GM19328 (cell line): ENCODE measurements around the gene COG5.

Experiments used
- ATAC-seq: cut with Tn5 transposase; IDR thresholded peaks from one replicate; pipeline ENCODE4 v1.9.1; 2021; ENCODE audit warnings: mild to moderate bottlenecking, moderate library complexity; ENCODE audit not compliant: unreplicated experiment

COG5 gene

DNA sequence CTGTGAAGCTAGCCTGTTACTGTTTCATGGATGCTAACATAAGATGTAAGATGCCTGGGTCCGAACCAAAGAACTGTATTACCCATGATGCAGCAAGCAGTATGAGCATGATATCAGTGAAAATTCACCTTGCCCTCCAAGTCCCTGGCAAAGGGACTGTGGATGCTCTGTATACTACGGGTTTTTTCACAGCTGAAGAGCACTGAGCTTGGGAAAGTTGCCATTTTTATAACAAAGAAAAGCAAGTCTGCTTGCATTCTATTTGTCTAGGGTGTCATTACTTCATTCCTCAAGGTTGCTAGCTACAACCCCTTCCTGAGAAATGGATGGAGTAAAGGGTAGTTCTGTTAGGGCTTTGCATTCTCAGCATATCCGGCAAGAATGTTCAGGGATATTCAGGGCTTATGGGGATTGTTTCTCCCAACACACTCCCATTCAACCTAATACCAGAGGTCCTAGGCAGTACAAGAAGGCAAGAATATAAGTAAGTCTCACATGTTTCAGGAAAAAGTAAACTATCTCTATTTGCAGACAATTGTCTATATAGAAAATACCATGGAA is 99.0 kb downstream of the COG5 start:
- no peak for ATAC-seq

DNA sequence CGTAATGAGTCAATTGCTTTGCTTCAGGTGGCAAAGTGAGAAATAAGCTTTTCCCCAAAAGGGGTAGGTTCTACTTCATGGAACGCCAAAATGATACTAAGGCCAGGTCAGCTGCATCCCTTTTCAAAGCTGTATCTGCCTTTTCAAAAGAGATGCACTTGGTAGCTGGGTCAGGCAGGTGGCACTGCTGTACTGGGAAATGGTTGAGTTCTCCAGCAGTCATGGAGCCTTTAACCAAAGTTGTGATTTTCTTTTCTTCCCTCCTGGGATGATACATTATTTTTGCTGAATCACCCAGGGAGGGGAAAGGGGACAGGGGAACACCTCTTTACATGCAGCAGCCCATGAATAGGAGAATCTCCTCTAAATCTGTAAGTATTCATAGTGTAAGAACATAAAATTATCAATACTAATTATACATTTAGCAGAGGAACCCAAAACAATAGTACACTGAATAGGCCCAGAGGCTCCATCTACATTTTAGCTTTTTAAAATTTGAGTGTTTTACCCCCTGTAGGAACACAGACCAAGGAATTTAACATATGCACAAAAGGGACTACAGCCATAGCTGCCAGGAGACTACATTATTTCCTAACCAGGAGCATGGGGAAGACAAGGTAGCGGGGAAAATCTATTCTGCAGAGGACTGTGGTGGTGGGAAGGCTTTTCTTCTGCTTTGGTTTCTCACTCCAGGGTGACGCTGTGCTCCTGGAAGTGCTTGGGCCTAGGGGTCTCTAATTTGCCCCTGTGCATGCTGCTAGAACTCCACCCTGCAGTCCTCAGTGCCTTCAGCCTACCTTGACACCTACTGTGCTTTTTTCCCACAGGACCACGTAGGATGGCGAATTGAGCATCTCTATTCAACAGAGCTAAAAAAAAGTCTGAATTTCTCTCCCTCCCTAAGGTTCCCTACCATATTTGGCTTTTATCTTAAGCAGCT is 100.3 kb downstream of the COG5 start:
- ATAC-seq: no peak

GRCh38 chr7:107461938-107462533 is 101.7 kb downstream of the COG5 start:
- no peak for ATAC-seq

DNA sequence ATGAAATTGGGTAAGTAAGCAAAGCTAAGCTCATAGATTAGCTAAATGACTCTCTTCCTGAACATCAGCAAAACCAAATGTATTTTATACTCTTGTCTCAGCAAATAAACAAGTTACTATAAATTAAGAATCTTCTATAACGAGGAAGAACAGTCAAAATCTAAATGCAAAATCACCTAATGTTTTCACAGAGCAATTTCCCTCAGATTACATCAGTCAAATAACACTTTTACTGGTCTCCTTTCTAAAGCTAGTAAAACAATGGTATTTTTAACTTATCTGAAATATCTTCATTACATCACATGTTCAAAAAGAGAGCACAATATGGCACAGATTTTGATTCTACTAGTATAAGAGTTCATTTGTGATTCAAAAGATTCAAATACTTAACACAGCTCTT is 110.3 kb downstream of the COG5 start:
- ATAC-seq: no peak

- no peak for ATAC-seq
These were observed 112.8 kb downstream of the COG5 start for GRCh38 chr7:107450970-107451369.

GRCh38 chr7:107446988-107447387 is 116.7 kb downstream of the COG5 start:
- no peak for ATAC-seq

DNA sequence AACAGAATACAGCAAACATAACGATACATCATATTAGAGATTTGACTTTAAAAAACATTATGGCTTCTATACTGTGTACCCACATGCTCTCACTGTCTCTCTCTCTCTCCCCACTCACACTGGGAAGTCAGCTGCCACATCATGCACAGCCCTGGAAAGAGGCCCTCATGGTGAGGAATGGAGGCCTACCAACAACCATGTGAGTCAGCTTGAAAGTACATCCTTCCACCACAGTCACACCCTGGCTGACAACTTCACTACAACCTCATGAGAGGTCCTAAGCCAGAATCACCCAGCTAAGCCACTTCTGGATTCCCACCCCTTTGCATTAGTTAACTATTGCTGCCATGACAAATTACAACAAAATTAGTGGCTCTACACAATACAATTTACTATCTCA is 117.2 kb downstream of the COG5 start:
- ATAC-seq: no peak

DNA sequence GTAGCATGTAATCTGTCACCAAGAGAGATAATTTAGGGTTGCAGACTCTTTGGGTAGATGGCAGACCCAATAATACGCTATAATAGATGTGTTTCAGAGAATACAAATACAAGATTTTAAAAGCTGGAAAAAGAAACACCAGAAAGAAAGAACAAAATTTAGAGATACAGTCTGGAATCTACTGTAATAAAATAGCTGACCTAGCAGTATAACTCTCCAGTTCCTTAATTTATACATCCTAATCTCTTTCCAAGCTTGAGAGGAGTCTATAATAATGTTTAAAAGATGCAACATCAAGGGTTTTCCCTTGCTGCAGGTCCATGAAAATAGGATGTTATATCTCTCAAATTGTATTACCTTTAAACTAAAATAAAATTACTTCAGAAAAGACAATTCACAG is 121.0 kb downstream of the COG5 start:
- ATAC-seq: no peak

DNA sequence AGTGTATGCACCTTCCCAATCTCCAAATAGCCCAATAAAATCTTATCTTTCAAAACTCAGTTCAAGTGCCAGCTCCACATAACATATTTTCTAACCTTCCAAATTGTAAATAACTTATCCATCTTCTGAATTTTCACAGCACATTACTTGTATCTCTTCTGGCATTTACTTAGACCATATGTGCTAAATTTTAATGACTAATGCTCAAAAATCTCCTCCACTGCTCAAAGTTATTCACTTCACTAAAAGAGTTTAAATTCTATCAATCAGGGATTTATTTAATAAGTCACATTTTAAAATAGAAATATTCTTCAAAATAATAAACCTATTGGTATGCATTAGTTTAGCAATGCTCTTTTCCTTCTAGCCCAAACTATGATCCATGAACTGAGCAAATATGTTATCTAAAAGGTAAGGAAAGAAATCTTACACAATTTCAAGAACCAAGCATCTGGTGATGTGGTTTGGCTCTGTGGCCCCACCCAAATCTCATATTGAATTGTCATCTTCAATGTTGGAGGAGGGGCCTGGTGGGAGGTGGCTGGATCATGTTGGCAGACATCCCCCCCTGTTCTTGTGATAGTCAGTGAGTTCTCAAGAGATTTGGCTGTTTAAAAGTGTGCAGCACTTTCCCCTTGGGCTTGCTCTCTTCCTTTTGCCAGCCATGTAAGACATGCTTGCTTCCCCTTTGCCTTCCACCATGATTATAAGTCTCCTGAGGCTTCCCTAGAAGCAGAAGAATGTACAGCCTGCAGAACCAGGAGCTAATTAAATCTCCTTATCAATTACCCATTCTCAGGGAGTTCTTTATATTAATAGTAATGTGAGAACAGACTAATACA is 121.9 kb downstream of the COG5 start:
- ATAC-seq: no peak

GRCh38 chr7:107439025-107439424 is 124.7 kb downstream of the COG5 start:
- ATAC-seq: no peak

GRCh38 chr7:107435749-107436148 is 128.0 kb downstream of the COG5 start:
- no peak for ATAC-seq

DNA sequence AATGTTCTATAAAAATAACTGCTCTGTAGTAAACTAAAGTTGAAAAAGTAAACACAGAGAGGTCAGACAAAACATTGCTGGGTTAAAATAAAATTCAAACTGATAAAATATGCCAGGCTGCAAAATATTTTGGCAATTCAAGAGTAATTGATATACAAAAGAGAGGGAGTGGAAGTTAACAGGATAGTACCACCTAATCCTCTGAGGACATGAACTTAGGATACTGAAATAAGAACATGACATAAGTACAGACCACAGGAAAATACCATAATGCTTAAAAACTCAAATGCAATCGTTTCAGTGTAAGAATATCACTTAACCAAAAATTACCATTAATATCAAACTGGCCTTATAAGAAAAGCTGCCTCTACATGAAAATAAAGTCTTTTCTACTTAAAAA is 131.5 kb downstream of the COG5 start:
- ATAC-seq: no peak

DNA sequence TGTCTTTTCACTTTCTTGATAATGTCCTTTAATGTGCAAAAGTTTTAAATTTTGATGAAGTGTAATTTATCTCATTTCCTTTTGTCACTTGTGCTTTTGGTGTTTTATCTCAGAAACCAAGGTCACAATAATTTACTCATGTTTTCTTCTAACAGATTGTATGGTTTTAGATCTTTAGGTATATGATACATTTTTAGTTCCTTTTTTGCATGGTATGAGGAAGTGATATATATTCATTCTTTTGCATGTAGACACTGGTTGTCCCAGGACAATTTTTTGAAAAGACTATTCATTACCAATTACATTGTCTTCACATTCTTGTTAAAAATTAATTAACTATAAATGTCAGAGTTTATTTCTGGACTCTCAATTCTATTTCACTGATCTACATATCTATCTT is 133.7 kb downstream of the COG5 start:
- ATAC-seq: no peak

DNA sequence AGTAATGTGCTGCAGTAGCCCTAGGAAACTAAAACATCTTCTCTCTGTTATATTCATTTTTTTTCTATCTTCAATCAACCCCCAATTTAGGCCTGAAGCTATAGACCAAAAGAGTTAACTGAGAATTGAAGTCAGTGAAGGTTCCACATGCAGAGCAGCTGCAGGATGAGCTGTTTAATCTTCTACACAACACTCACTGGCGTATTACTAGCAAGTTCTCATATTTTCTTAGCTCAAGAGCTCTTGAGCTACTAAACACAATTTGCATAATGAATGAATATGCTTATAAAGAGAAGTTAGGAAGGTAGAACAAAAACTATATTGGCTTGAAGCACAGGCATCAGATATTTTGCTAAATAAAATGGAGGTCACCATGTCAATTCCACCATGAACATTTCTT is 135.1 kb downstream of the COG5 start:
- ATAC-seq: no peak

DNA sequence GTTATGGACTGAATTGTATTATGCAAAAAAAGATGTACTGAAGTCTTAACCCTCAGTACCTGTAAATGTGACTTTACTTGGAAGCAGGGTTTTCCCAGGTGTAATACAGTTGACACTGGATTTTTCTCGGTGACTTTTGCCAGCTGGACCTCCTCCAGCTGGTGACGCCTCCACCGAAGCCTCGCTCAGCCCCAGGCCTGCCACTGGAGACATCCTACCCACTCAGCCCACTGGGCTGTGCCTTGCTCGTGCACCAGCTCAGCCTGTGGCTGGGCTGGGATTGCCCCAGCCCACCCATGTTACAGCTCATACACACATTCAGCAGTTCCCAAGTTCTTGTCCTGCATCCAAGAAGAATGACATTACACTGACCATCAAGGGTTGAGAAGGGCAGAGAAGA is 136.3 kb downstream of the COG5 start:
- ATAC-seq: no peak

- ATAC-seq: no peak
These were observed 149.5 kb downstream of the COG5 start for GRCh38 chr7:107414198-107414597.

- ATAC-seq: no peak
These were observed 155.4 kb downstream of the COG5 start for GRCh38 chr7:107408349-107408748.

DNA sequence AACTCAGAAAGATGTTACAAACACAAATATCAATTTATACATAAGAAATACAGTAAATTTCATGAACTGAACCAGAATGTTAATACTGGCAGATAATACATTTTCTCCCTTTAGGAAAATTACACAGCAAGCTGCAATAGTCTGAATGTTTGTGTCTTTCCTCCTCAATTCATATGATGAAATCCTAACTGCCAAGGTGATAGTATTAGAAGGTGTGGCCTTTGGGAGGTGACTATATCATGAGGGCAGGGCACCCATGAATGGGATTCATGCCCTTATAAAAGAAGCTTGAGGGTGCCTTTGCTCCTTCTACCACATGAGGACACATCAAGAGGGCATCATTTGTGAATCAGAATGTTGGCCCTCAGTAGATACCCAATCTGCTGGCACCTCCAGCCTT is 158.2 kb downstream of the COG5 start:
- no peak for ATAC-seq

GRCh38 chr7:107404740-107405537 is 158.8 kb downstream of the COG5 start:
- no peak for ATAC-seq

DNA sequence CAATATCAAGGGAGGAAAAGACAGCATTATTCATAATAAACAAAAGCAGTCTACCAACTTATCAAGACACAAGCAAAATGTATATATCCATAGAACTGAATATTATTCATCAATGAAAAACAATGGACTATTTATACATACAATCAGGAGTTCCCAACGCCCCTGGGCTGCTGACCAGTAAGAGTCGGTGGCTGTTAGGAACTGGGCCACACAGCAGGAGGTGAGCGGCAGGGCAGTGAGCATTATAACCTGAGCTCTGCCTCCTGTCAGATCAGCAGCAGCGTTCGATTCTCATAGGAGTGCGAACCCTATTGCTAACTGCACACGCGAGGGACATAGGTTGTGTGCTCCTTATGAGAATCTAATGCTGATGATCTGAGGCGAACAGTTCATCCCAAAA is 165.6 kb downstream of the COG5 start:
- no peak for ATAC-seq
